ENCODE measurements around the gene CCDC54.

Gene CCDC54

DNA sequence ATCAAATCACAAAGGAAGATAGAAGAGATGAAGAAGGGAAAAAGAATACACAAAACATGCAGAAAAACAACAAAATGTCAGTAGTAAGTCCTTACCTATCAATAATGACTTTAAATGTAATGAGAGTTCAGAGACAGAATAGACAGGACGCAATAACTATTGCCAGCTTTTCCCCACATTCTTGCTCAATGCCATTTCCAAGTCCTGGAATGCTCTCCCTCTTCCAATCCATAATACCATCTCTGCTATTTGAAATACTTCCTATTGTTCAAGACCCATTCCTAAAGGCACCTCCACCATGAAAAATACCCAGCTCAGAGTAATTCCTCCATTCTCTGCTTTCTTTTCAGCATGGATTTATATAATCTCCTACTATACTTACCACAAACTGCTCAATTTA is 33.4 kb downstream of the CCDC54 start:
- H3K27ac Mint-ChIP-seq, result no peak overlapping the region
- H3K9me3 Mint-ChIP-seq (ENCODE audit: low read depth), result peaks cover 16% of the 10 kb centered on the region
- H3K4me1 Mint-ChIP-seq (ENCODE audit: low read depth), result peaks cover 8% of the 10 kb centered on the region
- peaks cover 8% of the 10 kb centered on the region for H3K36me3 Mint-ChIP-seq
- no peak overlapping the region for H3K4me3 Mint-ChIP-seq
- no peaks in the 10 kb centered on the region for H3K27me3 Mint-ChIP-seq

GRCh38 chr3:107411056-107411455 is 33.8 kb downstream of the CCDC54 start:
- H3K4me3 Mint-ChIP-seq, result no peak overlapping the region
- H3K4me1 Mint-ChIP-seq (ENCODE audit: low read depth), result peaks cover 8% of the 10 kb centered on the region
- no peak overlapping the region for H3K27ac Mint-ChIP-seq
- peaks cover 16% of the 10 kb centered on the region for H3K9me3 Mint-ChIP-seq (ENCODE audit: low read depth)
- H3K36me3 Mint-ChIP-seq, result peaks cover 8% of the 10 kb centered on the region
- peaks cover under 1% of the 10 kb centered on the region for H3K27me3 Mint-ChIP-seq

DNA sequence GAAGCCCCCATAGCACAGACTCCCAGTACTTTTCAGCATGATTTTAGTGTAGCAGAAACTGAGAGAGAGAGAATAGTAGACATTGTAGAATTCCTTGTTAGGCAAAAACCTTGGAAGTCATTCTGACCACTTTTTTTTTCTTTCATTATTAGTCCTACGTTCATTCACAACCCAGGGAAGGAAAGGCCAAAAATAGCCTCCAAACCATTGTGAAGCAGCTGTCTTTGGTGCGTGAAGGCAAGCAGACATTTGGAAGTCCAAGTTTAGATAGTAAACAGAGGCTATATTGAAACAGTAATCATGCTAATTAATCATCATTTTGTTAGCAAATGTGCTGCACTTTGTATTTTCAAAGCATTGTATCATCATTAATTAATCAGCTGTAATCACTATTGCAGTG is 34.5 kb downstream of the CCDC54 start:
- Mint-ChIP-seq H3K4me1 (ENCODE audit: low read depth) (peaks cover 8% of the 10 kb centered on the region), H3K27ac (no peak overlapping the region), H3K4me3 (no peak overlapping the region), H3K27me3 (peaks cover 2% of the 10 kb centered on the region), H3K9me3 (ENCODE audit: low read depth) (peaks cover 16% of the 10 kb centered on the region), H3K36me3 (peaks cover 8% of the 10 kb centered on the region)

DNA sequence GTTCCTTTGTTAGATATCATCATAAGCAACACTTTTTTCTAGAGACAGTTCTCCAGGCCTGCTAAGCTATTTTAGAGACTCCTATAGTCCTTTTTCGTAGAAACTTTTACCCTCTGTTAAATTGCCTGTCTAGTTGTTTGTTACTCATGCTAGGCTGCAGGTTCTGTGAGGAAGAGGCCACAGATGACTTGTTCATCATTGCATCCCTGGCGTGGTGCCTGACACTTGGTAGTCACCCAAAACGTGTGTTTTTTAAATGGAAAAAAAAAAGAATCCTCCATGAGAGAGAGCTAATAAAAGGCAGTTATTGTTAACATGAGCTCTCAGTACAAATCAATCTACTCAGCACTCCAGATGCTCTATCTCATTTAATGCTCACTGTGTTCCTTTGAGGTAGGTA is 35.1 kb downstream of the CCDC54 start:
- Mint-ChIP-seq H3K9me3 (ENCODE audit: low read depth) (peaks cover 16% of the 10 kb centered on the region), H3K4me3 (no peak overlapping the region), H3K36me3 (peaks cover 8% of the 10 kb centered on the region), H3K27ac (no peak overlapping the region), H3K27me3 (peaks cover 6% of the 10 kb centered on the region), H3K4me1 (ENCODE audit: low read depth) (peaks cover 8% of the 10 kb centered on the region)

GRCh38 chr3:107413264-107413663 is 36.0 kb downstream of the CCDC54 start:
- Mint-ChIP-seq H3K9me3 (ENCODE audit: low read depth) (peaks cover 16% of the 10 kb centered on the region), H3K4me3 (no peak overlapping the region), H3K27me3 (peaks cover 7% of the 10 kb centered on the region), H3K36me3 (peaks cover 6% of the 10 kb centered on the region), H3K4me1 (ENCODE audit: low read depth) (peaks cover 8% of the 10 kb centered on the region), H3K27ac (no peak overlapping the region)

DNA sequence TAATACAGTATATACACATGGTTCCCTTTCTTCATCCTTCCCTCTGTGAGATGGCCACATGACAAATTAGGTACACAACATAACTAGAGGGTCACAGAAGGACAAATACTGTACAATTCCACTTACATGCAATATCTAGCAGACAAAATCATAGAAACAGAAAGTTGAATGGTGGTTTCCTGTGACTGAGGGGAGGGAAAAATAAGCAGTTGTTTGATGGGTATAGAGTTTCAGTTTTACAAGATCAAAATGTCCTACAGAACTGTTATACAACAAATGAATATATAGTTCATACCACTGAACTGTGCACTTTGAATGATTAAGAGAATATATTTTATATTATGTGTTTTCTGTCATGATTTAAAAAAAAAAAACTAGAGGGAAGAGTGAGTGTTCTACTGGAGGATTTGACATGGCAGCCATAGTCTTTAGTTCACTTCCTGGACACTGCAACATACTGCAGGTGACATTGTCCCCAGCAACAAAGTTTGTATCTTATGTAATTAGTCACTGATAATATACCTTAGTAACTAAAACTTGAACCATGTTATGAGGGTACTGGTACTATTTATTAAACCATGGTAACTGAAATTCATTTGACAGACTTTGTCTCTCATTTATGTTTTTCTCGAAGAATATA is 37.2 kb downstream of the CCDC54 start:
- Mint-ChIP-seq H3K27ac (no peak overlapping the region), H3K4me1 (ENCODE audit: low read depth) (peaks cover 8% of the 10 kb centered on the region), H3K9me3 (ENCODE audit: low read depth) (peaks cover 10% of the 10 kb centered on the region), H3K36me3 (peaks cover 4% of the 10 kb centered on the region), H3K4me3 (no peak overlapping the region), H3K27me3 (peaks cover 9% of the 10 kb centered on the region)

DNA sequence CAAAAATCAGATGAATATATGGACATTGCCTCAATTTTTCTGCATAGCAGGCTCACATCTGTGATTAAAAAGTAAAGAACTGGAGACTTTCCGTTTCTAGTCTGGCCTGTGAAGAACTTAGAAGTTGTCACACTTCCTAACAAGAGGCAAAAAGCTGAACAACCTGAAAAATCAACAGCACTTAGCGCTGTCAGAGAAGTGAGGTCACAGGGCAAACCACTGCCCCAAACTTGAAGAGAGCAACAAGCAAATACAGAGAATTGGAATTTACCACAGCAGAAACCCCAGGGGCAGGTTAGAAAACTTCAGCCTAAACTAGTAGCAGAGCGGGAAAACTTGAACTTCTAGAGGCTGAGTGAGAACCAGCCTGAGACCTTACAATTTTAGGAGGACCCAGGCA is 38.9 kb downstream of the CCDC54 start:
- Mint-ChIP-seq H3K36me3 (no peaks in the 10 kb centered on the region), H3K27me3 (peaks cover 11% of the 10 kb centered on the region), H3K9me3 (ENCODE audit: low read depth) (no peaks in the 10 kb centered on the region), H3K4me3 (no peak overlapping the region), H3K4me1 (ENCODE audit: low read depth) (peaks cover 10% of the 10 kb centered on the region), H3K27ac (no peak overlapping the region)

GRCh38 chr3:107416886-107417285 is 39.6 kb downstream of the CCDC54 start:
- Mint-ChIP-seq H3K36me3 (no peaks in the 10 kb centered on the region), H3K27me3 (peaks cover 12% of the 10 kb centered on the region), H3K27ac (no peak overlapping the region), H3K4me3 (no peak overlapping the region), H3K9me3 (ENCODE audit: low read depth) (no peaks in the 10 kb centered on the region), H3K4me1 (ENCODE audit: low read depth) (peaks cover 11% of the 10 kb centered on the region)

- peaks cover 3% of the 10 kb centered on the region for H3K4me1 Mint-ChIP-seq (ENCODE audit: low read depth)
- no peaks in the 10 kb centered on the region for H3K9me3 Mint-ChIP-seq (ENCODE audit: low read depth)
- H3K27ac Mint-ChIP-seq, result no peak overlapping the region
- H3K4me3 Mint-ChIP-seq, result peak overlapping the region; percentile 62
- peaks cover 14% of the 10 kb centered on the region for H3K27me3 Mint-ChIP-seq
- no peaks in the 10 kb centered on the region for H3K36me3 Mint-ChIP-seq
These were observed 44.0 kb downstream of the CCDC54 start for GRCh38 chr3:107421170-107421792.

GRCh38 chr3:107421881-107422280 is 44.6 kb downstream of the CCDC54 start:
- Mint-ChIP-seq H3K27me3 (peaks cover 13% of the 10 kb centered on the region), H3K9me3 (ENCODE audit: low read depth) (no peaks in the 10 kb centered on the region), H3K4me1 (ENCODE audit: low read depth) (peaks cover 3% of the 10 kb centered on the region), H3K27ac (no peak overlapping the region), H3K36me3 (no peaks in the 10 kb centered on the region), H3K4me3 (no peak overlapping the region)

DNA sequence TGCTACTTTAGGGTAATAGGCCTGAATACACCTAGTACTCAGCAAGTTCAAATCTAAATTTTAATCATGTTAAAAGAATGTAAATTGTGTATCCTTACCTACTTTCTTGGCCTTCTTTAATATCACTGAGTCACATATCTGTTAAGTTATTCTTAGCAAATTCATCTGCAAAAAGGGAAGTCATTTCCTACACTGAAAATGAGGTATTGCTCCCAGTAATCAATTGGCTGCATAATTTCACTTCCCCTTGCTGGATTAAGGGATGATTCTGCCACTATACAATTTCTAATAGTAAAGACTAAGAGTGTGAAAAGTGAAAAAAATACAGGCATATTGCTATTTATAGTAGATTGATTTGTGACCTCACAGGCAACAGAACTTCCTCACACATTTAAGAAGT is 47.8 kb downstream of the CCDC54 start:
- Mint-ChIP-seq H3K4me3 (no peak overlapping the region), H3K36me3 (no peaks in the 10 kb centered on the region), H3K27ac (no peak overlapping the region), H3K27me3 (peaks cover 6% of the 10 kb centered on the region), H3K4me1 (ENCODE audit: low read depth) (peaks cover 6% of the 10 kb centered on the region), H3K9me3 (ENCODE audit: low read depth) (no peaks in the 10 kb centered on the region)

DNA sequence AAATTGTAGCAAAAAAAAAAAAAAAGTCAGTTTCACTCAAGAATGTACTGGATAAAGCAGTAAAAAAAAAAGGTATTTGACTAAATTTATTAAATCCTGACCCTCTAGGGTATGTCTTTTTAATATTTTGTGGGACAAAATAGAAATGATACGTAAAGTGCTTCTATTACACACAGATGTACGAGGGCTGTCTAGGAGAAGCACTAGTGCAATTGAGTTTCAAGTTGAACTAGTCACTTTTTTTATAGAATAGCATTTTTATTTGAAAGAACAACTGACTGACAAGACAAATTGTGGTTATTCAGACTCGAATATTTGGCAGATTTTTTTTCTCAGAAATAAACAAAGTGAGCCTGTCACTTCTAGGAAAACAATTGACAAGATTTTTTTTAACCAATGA is 49.0 kb downstream of the CCDC54 start:
- Mint-ChIP-seq H3K4me3 (no peak overlapping the region), H3K9me3 (ENCODE audit: low read depth) (no peaks in the 10 kb centered on the region), H3K27ac (no peak overlapping the region), H3K4me1 (ENCODE audit: low read depth) (peaks cover 10% of the 10 kb centered on the region), H3K27me3 (peaks cover 3% of the 10 kb centered on the region), H3K36me3 (no peaks in the 10 kb centered on the region)
